IPS-18a (cell line): ENCODE measurements around the gene UFD1.

Source experiments
- H3K27ac ChIP-seq: one replicate; pipeline ENCODE4 v1.5.1; 2013; ENCODE audit warnings: low read length
- H3K27me3 ChIP-seq: one replicate; pipeline ENCODE4 v1.6.1; 2013; ENCODE audit warnings: mild to moderate bottlenecking, low read length; ENCODE audit not compliant: control insufficient read depth, insufficient read depth
- H3K36me3 ChIP-seq: one replicate; pipeline ENCODE4 v1.6.1; 2013; ENCODE audit warnings: low read depth, low read length; ENCODE audit not compliant: control insufficient read depth
- H3K4me1 ChIP-seq: one replicate; pipeline ENCODE4 v1.6.1; 2013; ENCODE audit warnings: low read depth, low read length; ENCODE audit not compliant: control insufficient read depth
- H3K4me3 ChIP-seq: one replicate; pipeline ENCODE4 v1.5.1; 2013; ENCODE audit warnings: low read length
- H3K9ac ChIP-seq: one replicate; pipeline ENCODE4 v1.6.1; 2013; ENCODE audit warnings: mild to moderate bottlenecking, low read length, moderate library complexity
- H3K9me3 ChIP-seq: one replicate; pipeline ENCODE4 v1.6.1; 2013; ENCODE audit warnings: low read depth, low read length; ENCODE audit not compliant: control insufficient read depth

The UFD1 gene, protein sequence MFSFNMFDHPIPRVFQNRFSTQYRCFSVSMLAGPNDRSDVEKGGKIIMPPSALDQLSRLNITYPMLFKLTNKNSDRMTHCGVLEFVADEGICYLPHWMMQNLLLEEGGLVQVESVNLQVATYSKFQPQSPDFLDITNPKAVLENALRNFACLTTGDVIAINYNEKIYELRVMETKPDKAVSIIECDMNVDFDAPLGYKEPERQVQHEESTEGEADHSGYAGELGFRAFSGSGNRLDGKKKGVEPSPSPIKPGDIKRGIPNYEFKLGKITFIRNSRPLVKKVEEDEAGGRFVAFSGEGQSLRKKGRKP

DNA sequence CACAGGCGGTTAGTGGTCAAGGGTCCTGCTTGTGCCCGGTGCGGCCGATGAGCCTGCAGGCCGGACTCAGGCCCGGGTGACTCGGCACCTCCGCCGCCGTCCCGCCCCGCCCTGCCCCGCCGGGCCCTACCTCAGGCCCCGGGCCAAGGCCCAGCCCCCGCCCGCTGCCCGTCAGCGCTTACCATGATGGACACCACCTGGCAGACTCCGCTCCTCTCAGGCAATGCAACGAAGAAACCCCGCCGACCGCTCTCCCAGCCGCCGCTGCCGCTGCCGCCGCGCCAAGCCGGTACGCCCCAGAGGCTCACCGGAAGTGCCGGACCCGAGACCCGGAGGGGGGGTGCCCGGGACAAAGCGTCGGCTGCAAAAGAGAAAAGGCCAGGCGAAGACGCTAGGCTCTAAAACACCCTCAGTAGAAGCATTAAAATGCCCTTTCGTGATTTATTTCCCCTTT, at the start of gene UFD1:
Gene UFD1 (minus strand): TSS at position 293 of the 454 bp plus-strand sequence. CDS start 108 bp downstream, at position 185.
- Histone ChIP-seq H3K4me3 (peak within 1 kb of the TSS; percentile 86), H3K9ac (peak within 1 kb of the TSS; percentile 95), H3K4me1 (peaks cover 5% of the 10 kb centered on the region), H3K27ac (peak within 1 kb of the TSS; percentile 100), H3K9me3 (no peaks in the 10 kb centered on the region), H3K27me3 (no peaks in the 10 kb centered on the region), H3K36me3 (peaks cover 20% of the 10 kb centered on the region)

DNA sequence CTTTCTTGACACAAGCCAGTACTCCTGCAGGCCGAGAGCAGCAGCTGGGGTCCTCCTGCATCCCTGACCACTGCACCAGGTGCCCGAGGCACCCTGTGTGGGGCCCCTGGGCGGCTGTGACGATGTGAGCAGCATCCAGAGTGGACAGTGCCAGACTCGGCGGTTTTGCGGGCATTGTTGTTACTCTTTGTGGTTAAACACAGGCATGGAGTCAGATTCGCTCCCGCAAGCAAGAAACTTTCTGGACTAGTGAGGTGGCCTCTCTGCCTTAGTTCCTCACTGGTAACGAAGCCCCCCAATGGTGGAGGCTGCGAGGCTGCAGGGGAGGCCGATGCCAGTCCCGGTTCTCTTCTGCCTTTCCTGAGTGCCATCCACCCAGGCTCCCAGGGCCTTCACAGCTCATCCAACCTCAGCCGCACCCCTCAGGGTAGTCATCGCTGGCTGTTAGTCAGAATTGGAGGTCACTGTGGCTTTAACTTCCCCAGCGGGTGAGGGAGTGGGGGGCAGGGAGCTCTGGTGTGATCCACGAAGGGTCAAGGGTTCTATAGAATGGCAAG, 48.9 kb upstream of the UFD1 start:
- H3K4me1 ChIP-seq: peaks cover 2% of the 10 kb centered on the region

DNA sequence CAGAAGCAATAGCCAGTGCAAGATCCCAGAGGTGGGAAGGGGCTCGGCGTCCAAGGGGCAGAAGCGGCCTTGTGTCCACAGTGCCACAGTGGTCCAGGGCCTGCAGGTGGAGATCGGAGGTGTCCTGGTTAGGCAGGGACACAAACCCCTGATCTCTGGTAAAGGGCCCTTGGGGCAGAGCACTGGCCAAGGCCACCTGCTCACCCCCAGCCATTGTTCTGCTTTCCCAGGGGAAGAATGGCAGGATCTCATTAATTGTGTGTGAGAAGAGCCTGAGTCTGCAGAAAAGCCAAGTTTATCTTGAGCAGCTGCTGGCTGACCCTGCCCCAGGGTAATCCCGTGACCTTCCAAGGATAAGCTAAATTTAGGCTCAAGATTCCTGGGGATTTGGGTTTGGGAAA, 48.3 kb upstream of the UFD1 start:
- Histone ChIP-seq H3K36me3 (no peaks in the 10 kb centered on the region), H3K4me1 (peaks cover 6% of the 10 kb centered on the region), H3K27me3 (peaks cover 38% of the 10 kb centered on the region), H3K4me3 (no peak overlapping the region), H3K27ac (no peak overlapping the region), H3K9ac (no peak overlapping the region), H3K9me3 (no peaks in the 10 kb centered on the region)

More for the DNA sequence above, 48.9 kb upstream of the UFD1 start:
- Histone ChIP-seq H3K36me3 (no peaks in the 10 kb centered on the region), H3K4me3 (no peak overlapping the region), H3K27ac (no peak overlapping the region), H3K27me3 (peaks cover 32% of the 10 kb centered on the region), H3K9me3 (no peaks in the 10 kb centered on the region), H3K9ac (no peak overlapping the region)

DNA sequence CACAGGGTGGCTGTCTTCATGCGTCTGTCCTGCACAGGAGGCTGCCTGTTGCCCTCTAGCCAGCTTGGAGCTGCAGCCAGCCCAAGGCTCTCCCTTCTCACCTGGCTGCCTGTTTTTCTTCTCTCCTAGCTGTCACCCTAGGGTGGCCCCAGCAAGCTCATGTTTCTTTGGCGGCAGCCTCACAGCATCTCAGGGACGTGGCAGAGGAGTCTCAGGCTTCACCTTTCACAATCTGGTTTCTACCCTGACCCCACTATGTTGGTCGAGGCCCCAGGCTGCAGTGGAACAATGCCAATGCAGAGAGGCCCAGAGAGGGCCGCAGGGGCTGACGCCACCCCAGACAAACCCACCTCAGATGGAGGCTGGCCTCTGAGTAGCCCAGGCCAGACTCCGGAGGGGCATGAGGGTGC, 47.7 kb upstream of the UFD1 start:
- Histone ChIP-seq H3K9ac (no peak overlapping the region), H3K4me1 (peaks cover 6% of the 10 kb centered on the region), H3K4me3 (no peak overlapping the region), H3K27ac (no peak overlapping the region), H3K36me3 (no peaks in the 10 kb centered on the region), H3K27me3 (peaks cover 45% of the 10 kb centered on the region), H3K9me3 (no peaks in the 10 kb centered on the region)

DNA sequence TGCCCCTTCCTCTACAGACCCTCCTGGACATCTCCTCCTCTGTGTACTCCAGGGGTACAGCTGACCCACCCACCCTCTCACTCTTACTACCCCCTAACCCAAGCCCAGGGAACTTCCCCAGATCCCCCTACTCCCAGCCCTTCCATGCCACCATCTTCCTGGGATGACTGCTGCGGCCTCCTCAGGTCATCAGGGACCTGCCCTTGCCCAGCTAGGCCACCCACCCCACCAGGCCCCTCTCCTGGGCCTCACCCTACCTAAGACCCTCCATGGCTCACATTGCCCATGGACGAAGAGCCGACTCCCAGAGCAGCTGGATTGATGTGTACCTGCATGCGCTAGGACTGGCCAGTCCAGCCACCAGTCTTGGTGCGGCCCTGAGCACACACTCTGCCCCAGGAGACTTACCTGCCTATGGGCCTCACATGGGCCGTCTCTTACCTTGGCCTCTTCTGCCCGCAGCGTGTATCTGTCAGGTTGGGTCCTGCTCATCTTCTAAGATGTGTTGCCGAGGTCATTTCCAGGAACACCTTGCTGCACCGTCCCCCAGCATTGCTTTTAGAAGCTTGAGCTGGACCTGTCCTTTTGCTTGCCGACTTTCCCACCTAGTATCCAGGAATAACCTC, 47.2 kb upstream of the UFD1 start:
- H3K36me3 ChIP-seq: no peaks in the 10 kb centered on the region
- H3K9me3 ChIP-seq: no peaks in the 10 kb centered on the region
- no peak overlapping the region for H3K4me3 ChIP-seq
- peaks cover 47% of the 10 kb centered on the region for H3K27me3 ChIP-seq
- H3K27ac ChIP-seq: no peak overlapping the region
- H3K4me1 ChIP-seq: peaks cover 6% of the 10 kb centered on the region
- no peak overlapping the region for H3K9ac ChIP-seq

DNA sequence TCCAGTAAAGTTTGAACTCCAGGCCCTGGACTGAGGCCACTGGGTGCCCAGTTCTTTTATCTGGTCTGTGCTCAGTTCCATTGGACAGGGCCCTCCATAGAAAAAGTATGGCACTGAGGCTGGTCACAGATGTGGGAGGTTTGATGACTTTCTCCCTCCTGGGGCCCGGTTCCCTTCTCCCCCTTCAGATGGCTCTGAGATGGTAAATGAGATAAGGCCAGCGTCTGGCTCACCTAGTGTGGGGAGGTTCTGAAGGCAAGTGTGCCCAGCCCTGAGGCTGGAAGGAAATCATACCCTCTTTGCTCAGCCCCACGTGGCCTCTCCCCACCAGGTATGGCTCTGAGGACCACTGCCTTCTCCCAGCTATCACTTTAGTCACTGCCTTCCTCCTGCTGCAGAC, 46.7 kb upstream of the UFD1 start:
- no peak overlapping the region for H3K27ac ChIP-seq
- no peak overlapping the region for H3K4me3 ChIP-seq
- no peak overlapping the region for H3K9ac ChIP-seq
- no peaks in the 10 kb centered on the region for H3K9me3 ChIP-seq
- no peaks in the 10 kb centered on the region for H3K36me3 ChIP-seq
- H3K27me3 ChIP-seq: peaks cover 47% of the 10 kb centered on the region
- H3K4me1 ChIP-seq: peaks cover 6% of the 10 kb centered on the region

DNA sequence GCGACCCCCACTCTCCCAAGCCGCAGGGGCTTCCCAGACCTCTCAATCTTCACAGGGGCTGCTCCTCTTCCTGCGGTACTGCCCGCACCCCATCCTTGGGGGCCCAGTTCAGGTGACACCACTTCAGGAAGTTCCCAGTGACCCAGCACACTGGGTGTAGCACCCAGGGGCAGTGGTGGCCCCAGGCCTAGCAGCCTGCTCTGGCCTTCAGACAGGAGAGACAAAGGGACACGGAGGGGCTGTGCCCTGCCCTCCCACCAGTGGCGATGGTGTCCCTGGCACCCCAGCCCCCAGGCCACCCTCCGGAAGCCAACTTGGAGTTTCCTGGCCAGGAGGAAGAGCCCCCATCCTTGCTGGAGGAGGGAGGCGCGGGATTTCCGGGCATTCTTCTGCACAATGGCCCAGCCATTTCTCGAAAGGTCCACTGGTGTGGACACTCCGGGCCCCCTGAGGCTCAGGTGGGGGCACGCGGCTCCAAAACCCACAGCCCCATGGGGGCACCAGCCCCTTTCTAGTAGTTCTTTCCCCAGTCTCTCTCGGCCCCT, 46.2 kb upstream of the UFD1 start:
- H3K9me3 ChIP-seq: no peaks in the 10 kb centered on the region
- H3K4me3 ChIP-seq: peak overlapping the region; percentile 57
- no peak overlapping the region for H3K9ac ChIP-seq
- H3K27ac ChIP-seq: no peak overlapping the region
- peaks cover 47% of the 10 kb centered on the region for H3K27me3 ChIP-seq
- peaks cover 6% of the 10 kb centered on the region for H3K4me1 ChIP-seq
- no peaks in the 10 kb centered on the region for H3K36me3 ChIP-seq

DNA sequence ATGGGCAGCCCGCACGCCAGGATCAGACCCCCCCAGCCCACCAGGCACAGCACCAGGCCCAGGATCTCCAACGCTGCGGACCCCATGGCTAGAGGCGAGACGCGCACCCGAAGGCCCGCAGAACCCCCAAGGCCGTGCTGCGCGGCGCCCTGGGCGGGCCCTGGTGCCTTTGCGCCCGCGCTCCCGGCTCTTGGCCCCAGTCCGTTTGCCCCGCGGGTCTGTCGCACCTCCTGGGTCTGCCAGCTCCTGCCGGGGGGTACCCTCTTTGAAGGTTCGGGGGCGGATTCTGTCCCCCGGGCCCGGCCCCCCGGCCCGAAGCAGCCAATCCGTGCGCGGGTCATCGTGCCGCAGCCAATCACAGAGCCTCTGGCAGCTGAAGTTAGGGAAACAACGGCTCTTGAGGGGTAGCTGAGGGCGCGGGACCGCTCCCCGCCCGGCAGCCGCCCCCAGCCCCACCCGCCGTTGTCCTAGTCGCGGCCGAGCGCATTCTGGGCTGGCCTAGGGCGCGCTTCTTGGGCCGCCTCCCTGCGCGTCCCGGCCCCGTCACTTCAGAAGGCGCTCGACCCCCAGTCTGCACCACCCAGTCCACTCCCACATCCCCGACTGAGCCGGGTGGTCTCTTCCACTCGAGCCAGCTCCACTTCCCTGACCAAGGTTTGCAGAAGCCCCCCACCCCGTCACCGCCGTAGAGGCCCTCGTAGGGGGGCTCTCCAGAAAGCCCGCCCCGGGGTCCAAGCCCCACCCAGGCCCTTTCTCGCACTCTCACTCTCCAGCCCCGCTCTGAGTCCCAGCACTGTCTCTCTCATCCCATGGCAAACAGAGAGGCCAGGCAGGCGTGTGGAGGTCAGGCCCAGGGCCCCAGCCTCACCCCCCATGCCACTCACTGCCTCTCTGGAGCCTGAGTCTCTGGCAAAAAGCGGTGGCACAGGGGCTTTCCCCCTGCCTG, 45.5 kb upstream of the UFD1 start, which contains the start of gene CLDN5:
Gene CLDN5 (minus strand): TSS at position 241 of the 946 bp plus-strand sequence. CDS start 155 bp downstream, at position 86.
- no peaks in the 10 kb centered on the region for H3K36me3 ChIP-seq
- peaks cover 6% of the 10 kb centered on the region for H3K4me1 ChIP-seq
- H3K9me3 ChIP-seq: no peaks in the 10 kb centered on the region
- H3K4me3 ChIP-seq: peak within 1 kb of the TSS; percentile 57
- no peak within 1 kb of the TSS for H3K9ac ChIP-seq
- H3K27me3 ChIP-seq: peaks cover 47% of the 10 kb centered on the region
- no peak within 1 kb of the TSS for H3K27ac ChIP-seq

DNA sequence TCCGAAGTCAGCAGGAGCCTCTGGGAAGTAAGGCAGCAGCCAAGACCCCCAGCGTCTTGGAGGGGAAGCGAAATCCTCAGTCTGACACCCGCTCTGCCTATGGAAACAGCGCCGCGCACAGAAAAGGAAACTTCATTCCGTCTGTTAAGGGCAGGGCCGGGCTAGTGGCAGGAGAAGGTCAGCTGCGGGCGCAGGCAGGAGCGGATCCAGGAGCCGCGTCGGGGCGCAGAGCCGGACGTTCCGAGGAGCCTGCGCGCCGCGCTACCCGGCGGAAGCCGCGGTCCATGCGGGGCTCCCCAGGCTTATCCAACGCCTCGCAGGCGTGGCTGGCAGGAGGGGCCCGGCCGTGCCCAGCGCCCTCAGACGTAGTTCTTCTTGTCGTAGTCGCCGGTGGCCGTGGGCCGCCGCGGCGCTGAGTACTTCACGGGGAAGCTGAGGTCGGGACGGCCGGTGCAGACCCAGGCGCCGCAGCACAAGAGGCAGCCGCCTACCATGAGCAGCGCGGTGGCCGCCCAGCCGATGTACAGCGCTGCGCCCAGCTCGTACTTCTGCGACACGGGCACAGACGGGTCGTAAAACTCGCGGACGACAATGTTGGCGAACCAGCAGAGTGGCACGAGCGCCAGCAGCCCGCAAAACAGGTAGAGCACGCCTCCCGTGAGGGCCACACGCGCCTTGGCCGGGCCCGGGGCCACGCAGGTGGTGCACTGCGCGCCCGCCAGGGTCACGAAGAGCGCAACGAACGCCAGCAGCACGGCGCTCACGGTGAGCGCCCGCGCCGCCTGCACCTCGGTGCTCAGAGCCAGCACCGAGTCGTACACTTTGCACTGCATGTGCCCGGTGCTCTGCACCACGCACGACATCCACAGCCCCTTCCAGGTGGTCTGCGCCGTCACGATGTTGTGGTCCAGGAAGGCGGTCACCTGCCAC, 44.5 kb upstream of the UFD1 start:
- no peak overlapping the region for H3K9ac ChIP-seq
- no peaks in the 10 kb centered on the region for H3K36me3 ChIP-seq
- H3K9me3 ChIP-seq: no peaks in the 10 kb centered on the region
- peak overlapping the region; percentile 57 for H3K4me3 ChIP-seq
- H3K27me3 ChIP-seq: peaks cover 47% of the 10 kb centered on the region
- H3K27ac ChIP-seq: no peak overlapping the region
- peaks cover 6% of the 10 kb centered on the region for H3K4me1 ChIP-seq

DNA sequence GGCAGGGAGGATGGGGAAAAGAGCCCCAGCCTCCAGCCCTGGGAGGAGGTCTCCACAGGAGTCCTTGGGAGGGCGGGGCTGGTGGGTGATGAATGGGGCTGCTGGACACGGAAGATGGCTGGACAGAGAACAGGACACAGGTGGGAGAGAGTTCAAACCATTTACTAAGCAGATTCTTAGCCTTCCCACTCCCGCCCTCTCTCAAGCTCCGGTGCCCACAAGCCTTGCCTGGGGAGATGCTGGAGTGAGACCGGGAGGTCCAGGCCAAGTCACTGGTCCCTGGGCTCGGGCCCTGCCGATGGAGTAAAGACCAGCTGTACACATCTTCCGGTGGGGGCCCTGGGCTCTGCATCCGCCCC, 43.9 kb upstream of the UFD1 start:
- H3K9ac ChIP-seq: no peak overlapping the region
- H3K9me3 ChIP-seq: no peaks in the 10 kb centered on the region
- H3K27ac ChIP-seq: no peak overlapping the region
- peaks cover 47% of the 10 kb centered on the region for H3K27me3 ChIP-seq
- no peaks in the 10 kb centered on the region for H3K36me3 ChIP-seq
- peaks cover 6% of the 10 kb centered on the region for H3K4me1 ChIP-seq
- H3K4me3 ChIP-seq: peak overlapping the region; percentile 57
